ENCODE results near the gene EXOC3L1. TPM values are rescaled to one million over a fixed set of nuclear protein-coding genes. Genes with fewer than 3 reads are reported as not detected.

Gene EXOC3L1
- total and polyA plus RNA-seq, 2 of the 13 experiments (the other 11 are each of a cell fraction or from before 2014, with no cell fraction given): 0.12 TPM; not detected in 1

- TF ChIP-seq ZNF616 (CRISPR knock-in tag; IDR thresholded peaks at IDR 0.05; ENCODE audit: low read depth) (peak; percentile 93), ZNF552 (CRISPR knock-in tag; IDR thresholded peaks at IDR 0.05; ENCODE audit: borderline replicate concordance) (peak; percentile 55; the same call in 1 of the 2 replicates), GATAD2A (CRISPR knock-in tag; IDR thresholded peaks at IDR 0.05) (peak; percentile 66; the same call in 1 of the 2 replicates), HCFC1 (IDR thresholded peaks at IDR 0.05; ENCODE audit: low read depth, low read length) (peak; percentile 12; the same call in 1 of the 2 replicates), KLF9 (CRISPR knock-in tag; IDR thresholded peaks at IDR 0.05; ENCODE audit: low read depth) (no peak), SRY (CRISPR knock-in tag; IDR thresholded peaks at IDR 0.05) (peak; percentile 97), NAIF1 (CRISPR knock-in tag; IDR thresholded peaks at IDR 0.05; ENCODE audit: borderline replicate concordance) (no peak; the same call in 1 of the 2 replicates), PBX3 (CRISPR knock-in tag; IDR thresholded peaks at IDR 0.05; ENCODE audit: borderline replicate concordance) (no peak), ZNF280B (CRISPR knock-in tag; IDR thresholded peaks at IDR 0.05; ENCODE audit: borderline replicate concordance) (peak; percentile 97), KAT7 (CRISPR knock-in tag; IDR thresholded peaks at IDR 0.05; ENCODE audit: borderline replicate concordance) (peak; percentile 53; the same call in 1 of the 2 replicates), ZNF44 (CRISPR knock-in tag; IDR thresholded peaks at IDR 0.05) (peak; percentile 94; the same call in 1 of the 2 replicates), ZNF768 (CRISPR knock-in tag; IDR thresholded peaks at IDR 0.05) (peak; percentile 83; the same call in 1 of the 2 replicates), SYNCRIP (IDR thresholded peaks at IDR 0.05; ENCODE audit: insufficient read depth, low read depth, low read length) (no peak), SMAD1 (CRISPR knock-in tag; IDR thresholded peaks at IDR 0.05; ENCODE audit: borderline replicate concordance, low read depth) (peak; percentile 94), HNF4A (CRISPR knock-in tag; IDR thresholded peaks at IDR 0.05) (peak; percentile 65), CREBL2 (CRISPR knock-in tag; IDR thresholded peaks at IDR 0.05; ENCODE audit: borderline replicate concordance) (0 out of 2 replicates have a peak, but pooled peaks have one; percentile 85), DDIT3 (CRISPR knock-in tag; IDR thresholded peaks at IDR 0.05) (no peak), ZNF567 (CRISPR knock-in tag; IDR thresholded peaks at IDR 0.05; ENCODE audit: borderline replicate concordance) (peak; percentile 98), KLF12 (CRISPR knock-in tag; IDR thresholded peaks at IDR 0.05; ENCODE audit: borderline replicate concordance) (peak; percentile 83; the same call in 1 of the 2 replicates)
- TF ChIP-seq, protein P1, sequence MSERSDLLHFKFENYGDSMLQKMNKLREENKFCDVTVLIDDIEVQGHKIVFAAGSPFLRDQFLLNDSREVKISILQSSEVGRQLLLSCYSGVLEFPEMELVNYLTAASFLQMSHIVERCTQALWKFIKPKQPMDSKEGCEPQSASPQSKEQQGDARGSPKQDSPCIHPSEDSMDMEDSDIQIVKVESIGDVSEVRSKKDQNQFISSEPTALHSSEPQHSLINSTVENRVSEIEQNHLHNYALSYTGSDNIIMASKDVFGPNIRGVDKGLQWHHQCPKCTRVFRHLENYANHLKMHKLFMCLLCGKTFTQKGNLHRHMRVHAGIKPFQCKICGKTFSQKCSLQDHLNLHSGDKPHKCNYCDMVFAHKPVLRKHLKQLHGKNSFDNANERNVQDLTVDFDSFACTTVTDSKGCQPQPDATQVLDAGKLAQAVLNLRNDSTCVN (CRISPR knock-in tag; IDR thresholded peaks at IDR 0.05; ENCODE audit: borderline replicate concordance): no peak
- TF ChIP-seq, protein P2, sequence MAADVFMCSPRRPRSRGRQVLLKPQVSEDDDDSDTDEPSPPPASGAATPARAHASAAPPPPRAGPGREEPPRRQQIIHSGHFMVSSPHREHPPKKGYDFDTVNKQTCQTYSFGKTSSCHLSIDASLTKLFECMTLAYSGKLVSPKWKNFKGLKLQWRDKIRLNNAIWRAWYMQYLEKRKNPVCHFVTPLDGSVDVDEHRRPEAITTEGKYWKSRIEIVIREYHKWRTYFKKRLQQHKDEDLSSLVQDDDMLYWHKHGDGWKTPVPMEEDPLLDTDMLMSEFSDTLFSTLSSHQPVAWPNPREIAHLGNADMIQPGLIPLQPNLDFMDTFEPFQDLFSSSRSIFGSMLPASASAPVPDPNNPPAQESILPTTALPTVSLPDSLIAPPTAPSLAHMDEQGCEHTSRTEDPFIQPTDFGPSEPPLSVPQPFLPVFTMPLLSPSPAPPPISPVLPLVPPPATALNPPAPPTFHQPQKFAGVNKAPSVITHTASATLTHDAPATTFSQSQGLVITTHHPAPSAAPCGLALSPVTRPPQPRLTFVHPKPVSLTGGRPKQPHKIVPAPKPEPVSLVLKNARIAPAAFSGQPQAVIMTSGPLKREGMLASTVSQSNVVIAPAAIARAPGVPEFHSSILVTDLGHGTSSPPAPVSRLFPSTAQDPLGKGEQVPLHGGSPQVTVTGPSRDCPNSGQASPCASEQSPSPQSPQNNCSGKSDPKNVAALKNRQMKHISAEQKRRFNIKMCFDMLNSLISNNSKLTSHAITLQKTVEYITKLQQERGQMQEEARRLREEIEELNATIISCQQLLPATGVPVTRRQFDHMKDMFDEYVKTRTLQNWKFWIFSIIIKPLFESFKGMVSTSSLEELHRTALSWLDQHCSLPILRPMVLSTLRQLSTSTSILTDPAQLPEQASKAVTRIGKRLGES (CRISPR knock-in tag; IDR thresholded peaks at IDR 0.05; ENCODE audit: borderline replicate concordance): no peak
Measured at GRCh38 chr16:67173808-67174705, 15.9 kb downstream of the EXOC3L1 start (continued).

All from HepG2 (cell line).